KBM-7 (cell line): ENCODE results near the gene OR13C5.
"Not testable (repeated sequence)": the region's sequence is repeated elsewhere in the genome, so short reads cannot be mapped to it uniquely, and the experiment has no call there.

ENCODE experiments used
- DNase-seq: peaks from one replicate; pipeline ENCODE4 v3.0.0-alpha.2; 2015
- in situ Hi-C: fragments of 300-500 bp; cut with MboI; formaldehyde crosslinking; loops from 2 replicates; pipeline ENCODE4 v1.14.3; 2020; ENCODE audit warnings: low sequenced_read_pairs, low pct_unique_long_range_greater_than_20kb, mixed read lengths

The OR13C5 gene, protein sequence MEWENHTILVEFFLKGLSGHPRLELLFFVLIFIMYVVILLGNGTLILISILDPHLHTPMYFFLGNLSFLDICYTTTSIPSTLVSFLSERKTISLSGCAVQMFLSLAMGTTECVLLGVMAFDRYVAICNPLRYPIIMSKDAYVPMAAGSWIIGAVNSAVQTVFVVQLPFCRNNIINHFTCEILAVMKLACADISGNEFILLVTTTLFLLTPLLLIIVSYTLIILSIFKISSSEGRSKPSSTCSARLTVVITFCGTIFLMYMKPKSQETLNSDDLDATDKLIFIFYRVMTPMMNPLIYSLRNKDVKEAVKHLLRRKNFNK

DNA sequence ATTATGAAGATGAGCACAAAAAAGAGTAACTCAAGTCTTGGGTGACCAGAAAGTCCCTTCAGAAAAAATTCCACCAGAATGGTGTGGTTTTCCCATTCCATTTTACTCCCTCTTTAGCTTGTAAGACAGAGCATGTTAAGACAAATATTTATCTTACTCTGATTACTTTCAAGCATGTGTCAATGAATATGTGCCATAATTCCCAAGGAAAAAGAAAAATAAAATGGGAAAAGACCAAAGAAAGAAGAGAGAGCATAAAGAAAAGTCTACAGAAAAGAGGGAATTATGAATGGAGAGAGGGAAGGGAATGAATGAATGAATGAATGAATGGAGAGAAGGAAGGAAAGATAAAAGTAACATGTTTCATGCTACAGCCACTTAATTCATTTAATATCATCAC lies at the start of gene OR13C5:
OR13C5 (minus strand) TSS at position 101 of the 400 bp plus-strand sequence; CDS start at position 101, 0 bp downstream.
- in situ Hi-C loops, DNase-seq: not testable (repeated sequence)

DNA sequence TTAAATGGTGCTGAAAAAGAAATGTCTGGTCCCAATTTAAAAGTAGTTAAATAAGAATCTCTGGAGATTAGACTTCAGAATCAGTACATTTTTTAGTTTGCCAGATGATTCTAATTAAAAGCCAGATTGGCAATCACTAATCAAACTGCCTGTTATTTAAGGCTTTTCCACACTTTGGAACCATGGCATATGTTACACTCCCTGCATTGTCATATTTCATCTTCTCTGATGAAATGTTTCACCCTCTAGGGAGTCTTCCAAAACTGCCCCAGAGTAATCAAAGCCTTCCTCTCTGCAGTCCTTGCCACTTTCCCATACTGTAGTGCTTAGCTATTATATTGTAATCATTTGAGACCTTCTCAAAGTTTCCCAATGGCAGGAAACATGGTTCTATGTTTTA lies 36.2 kb upstream of the OR13C5 start:
- no peak for DNase-seq
- in situ Hi-C loops: no loop called here

DNA sequence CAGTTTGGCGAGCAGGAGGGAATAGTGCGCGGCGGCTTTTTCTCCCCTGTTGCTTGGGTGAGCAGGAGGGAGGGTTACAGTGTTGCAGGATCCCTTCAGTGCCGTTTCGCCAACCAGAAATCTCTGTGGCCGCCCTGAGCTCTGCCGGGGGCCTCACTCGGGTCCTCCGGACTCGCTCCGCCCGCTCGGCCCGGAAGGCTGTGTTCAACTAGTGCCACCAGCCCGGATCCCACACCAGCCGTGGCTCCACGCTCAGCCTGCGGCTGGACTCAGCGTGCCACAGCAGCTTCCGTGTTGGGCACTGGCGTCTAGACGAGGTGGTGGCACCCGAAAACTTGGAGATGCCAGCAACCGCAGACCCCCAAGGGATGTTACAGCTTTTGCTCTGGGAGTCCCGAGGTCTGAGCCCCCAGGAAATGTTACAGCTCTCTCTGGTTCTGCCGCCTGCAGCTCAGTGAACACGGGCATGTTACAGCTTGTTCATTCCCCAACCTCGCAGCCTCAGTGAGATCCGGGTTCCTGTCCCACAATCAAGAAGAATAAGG lies 34.8 kb upstream of the OR13C5 start:
- in situ Hi-C loops: no loop called here

DNA sequence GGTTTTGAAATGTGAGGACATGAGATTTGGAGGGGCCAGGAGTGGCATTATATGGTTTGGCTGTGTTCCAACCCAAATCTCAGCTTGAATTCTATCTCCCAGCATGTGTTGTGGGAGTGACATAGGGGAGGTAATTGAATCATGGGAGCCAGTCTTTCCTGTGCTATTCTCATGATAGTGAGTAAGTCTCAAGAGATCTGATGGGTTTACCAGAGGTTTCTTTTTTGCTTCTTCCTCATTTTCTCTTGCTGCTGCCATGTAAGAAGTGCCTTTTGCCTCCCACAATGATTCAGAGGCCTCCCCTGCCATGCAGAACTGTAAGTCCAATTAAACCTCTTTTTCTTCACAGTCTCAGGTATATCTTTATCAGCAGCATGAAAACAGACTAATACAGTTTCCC lies 26.8 kb upstream of the OR13C5 start:
- DNase-seq: peak; percentile 1
- in situ Hi-C loops: not testable (repeated sequence)

More for the DNA sequence above, 34.8 kb upstream of the OR13C5 start:
- DNase-seq: no peak

DNA sequence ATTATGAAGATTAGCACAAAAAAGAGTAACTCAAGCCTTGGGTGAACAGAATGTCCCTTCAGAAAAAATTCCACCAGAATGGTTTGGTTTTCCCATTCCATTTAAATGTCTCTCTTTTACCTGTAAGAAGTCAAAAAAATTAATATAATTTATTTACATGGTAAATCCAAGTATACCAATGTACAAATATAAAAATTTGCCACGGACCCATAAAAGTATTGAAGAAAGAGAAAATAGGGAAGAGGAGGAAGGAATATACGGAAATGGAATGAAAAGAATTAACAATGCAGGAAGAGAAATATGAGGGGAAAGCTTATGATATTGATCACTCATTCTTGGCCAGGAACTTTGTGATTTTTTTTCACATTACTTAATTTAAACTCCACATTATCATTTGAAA lies 18.9 kb upstream of the OR13C5 start, which contains the start of gene OR13C9:
OR13C9 (minus strand) TSS at position 101 of the 400 bp plus-strand sequence; CDS start at position 101, 0 bp downstream.
- DNase-seq: no peak
- in situ Hi-C loops: no loop called here

DNA sequence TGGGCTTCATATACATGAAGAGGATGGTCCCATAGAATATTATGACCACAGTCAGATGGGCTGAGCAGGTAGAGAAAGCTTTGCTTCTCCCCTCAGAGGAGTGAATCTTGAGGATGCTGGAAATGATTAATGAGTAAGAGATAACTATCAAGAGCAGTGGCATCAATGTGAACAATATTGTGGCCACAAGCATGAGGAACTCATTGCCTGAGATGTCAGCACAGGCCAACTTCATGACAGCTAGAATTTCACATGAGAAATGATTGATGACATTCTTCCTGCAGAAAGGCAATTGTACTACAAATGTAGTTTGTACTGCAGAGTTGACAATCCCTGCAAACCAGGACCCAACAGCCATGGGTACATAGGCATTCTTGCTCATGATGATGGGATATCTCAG lies 18.2 kb upstream of the OR13C5 start:
- DNase-seq: no peak

DNA sequence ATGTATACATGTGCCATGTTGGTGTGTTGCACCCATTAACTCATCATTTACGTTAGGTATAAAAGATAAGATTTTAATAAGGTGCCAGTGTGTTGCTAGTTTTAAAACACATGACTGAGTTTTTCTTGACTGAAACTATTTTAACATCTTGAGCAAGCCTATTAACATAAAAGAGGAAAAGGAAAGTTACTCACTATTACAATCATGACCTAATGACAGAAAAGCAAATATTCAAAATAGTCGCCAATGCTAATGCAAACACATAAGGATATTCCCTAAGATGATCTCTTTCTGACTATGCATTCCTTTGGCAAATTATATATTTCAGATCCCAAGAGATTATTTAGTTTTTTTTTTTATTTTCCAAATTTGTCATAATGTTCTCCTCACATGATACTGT lies 12.0 kb upstream of the OR13C5 start:
- in situ Hi-C loops: no loop called here
- no peak for DNase-seq

More for the DNA sequence above, 18.2 kb upstream of the OR13C5 start:
- in situ Hi-C loops: no loop called here

DNA sequence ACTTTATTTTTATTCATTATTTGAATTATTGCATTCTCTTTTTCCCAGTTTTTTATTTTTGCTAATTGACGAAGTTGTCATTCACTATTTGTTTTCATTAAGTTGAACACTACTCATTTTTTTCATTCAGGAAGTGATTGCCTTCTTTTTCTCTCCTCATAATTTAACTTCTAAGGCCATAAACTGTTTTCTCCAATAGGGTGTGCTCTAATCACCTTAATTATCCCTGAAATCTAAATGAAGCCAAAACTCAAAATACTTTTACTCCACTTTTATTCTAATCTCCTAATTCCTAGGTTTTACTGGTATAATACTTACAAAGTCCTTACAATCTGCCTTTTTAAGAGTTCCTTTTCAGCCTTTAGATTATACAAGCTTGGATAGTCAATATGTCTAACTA lies 9.1 kb upstream of the OR13C5 start:
- peak; percentile 7 for DNase-seq
- in situ Hi-C loops: no loop called here

DNA sequence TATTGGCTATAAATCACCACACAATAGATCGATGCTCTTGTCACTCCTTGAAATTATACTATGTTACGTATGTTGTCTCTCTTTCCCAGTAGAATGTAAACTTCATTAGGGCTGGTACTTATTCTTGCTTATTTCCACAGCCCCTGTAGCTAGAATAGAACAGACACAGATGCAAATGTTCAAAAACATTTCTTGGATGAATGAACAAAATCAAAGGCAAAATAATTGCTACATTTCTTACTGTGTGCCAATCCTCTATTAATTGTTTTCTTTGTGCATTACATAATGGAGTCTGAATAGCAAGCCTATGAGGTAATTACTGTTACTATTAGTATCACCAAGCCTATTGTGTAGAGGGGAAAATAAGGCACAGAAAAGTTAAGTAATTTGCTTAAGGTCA lies 6.9 kb upstream of the OR13C5 start:
- no peak for DNase-seq
- in situ Hi-C loops: no loop called here

DNA sequence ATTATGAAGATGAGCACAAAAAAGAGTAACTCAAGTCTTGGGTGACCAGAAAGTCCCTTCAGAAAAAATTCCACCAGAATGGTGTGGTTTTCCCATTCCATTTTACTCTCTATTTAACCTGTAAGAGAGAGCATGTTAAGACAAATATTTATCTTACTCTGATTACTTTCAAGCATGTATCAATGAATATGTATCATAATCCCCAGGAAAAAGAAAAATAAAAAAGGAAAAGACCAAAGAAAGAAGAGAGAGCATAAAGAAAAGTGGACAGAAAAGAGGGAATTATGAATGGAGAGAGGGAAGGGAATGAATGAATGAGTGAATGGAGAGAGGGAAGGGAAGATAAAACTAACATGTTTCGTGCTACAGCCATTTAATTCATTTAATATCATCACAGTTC lies 6.3 kb upstream of the OR13C5 start, which contains the start of gene OR13C2:
OR13C2 (minus strand) TSS at position 101 of the 400 bp plus-strand sequence; CDS start at position 101, 0 bp downstream.
- in situ Hi-C loops, DNase-seq: not testable (repeated sequence)

DNA sequence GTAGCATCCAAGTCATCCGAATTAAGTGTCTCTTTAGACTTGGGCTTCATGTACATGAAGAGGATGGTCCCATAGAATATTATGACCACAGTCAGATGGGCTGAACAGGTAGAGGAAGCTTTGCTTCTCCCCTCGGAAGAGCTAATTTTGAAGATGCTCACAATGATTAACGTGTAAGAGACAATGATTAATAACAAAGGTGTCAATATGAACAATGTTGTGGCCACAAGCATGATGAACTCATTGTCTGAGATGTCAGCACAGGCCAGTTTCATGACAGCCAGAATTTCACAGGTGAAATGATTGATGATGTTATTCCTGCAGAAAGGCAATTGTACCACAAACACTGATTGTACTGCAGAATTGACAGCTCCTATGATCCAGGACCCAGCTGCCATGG lies 5.6 kb upstream of the OR13C5 start:
- DNase-seq: no peak
- in situ Hi-C loops: no loop called here

DNA sequence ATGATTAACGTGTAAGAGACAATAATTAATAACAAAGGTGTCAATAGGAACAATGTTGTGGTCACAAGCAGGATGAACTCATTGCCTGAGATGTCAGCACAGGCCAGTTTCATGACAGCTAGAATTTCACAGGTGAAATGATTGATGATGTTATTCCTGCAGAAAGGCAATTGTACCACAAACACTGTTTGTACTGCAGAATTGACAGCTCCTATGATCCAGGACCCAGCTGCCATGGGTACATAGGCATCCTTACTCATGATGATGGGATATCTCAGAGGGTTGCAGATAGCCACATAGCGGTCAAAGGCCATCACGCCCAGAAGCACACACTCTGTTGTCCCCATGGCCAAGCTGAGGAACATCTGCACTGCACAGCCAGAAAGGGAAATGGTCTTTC lies 464 bp downstream of the OR13C5 start:
- in situ Hi-C loops, DNase-seq: not testable (repeated sequence)

DNA sequence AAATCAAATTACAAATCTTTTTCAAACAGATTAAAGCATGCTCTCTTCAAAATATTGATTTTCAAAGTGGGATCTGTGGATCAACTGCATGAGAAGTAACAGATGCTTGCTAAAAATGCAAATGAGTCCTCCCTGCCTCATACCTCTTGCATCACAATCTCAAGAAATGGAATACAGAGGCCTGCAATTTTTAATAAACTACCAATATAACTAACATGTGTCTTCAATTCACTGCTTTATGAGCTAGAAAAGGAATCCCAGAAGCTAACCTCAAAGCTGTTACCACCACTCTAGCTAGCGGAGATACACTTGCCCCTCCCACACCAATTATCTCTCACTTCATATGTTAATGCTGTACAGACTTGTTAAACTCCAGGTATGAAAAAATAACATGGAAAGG lies 9.6 kb downstream of the OR13C5 start:
- no peak for DNase-seq
- in situ Hi-C loops: no loop called here

DNA sequence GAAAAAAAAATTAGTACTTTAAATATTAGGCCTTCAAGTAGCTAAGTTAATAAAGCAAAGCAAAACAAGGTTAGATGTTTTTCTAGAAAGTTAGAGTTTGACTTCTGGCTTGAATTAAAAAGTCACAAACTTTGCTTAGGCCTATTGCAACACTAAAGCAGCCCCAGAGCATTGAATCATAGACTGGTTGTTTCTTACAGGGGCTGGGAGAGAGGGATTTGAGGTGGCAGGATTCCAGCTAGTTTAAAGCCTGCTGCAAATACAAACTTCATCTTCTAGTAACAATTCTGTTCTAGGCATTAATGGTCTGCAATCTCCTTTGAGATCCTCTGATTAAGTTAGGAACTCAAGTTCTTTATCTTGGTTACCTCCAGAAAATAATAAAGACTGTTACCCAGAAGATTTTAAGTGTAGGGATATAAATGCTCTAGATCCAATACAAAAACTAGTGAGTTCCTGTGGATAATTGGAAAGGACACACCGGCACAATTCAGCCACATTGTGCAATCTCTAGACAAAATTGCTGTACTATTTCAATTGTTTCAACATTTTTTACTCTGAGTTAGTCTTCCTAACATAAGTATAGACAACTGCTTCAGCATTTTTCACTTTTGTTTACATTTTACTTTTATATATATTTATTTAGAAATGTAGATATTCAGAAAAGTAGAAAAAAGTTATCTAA lies 12.6 kb downstream of the OR13C5 start:
- no peak for DNase-seq
- in situ Hi-C loops: no loop called here

DNA sequence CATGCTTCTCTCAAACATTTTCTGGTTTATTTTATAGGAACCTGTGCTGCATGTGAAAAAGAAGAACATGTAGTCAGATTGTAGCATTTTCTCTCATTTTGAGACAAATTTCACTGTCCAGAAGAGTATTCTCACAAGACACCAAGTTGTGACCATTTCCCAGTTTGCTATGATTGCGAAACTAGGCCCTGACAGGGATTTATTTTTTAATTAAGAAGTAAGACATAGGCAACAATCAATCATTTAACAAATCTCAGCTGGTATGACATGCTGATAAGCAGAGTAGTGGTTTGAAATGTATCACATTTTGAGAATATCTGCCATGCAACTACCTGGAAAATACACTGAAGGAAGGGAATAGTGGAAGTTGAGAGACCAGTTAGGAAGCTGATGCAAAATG lies 18.7 kb downstream of the OR13C5 start:
- no peak for DNase-seq
- in situ Hi-C loops: no loop called here

DNA sequence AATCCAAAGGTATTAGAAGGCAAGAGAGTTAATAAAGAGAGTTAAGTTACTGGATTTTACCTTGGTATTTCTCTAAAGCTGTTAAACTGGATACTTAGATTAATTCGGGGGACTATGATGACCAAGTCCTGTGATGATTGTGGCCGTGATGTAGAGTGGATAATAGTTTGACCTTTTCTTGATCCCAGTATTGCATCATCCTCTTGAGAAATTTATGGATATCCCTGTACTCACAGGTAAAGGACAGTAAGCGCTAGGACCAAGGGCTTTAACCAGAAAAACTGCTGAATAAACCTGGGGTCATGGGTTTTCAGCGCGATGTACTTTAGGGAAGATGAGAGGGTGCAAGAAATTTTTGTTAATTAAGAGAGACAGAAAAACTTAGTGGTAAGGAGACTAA lies 21.9 kb downstream of the OR13C5 start:
- no peak for DNase-seq
- in situ Hi-C loops: no loop called here

DNA sequence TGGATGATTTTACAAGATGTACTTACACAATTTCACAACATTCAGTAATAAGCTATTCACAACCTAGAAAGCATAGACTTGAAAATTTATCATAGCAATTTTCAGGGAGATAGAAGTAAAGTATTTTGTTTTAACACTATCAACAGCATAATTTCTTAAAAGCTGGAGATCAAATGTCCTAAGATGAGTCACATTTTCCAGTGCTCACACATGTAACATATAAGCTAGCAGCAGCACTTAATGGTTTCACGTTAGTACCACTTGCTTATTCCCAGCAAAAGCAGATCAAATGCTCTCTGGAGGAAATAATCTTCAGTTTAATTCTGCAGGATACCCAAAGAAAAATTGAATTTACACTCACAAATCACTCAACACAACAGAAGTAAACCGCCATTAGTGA lies 23.8 kb downstream of the OR13C5 start:
- in situ Hi-C loops: no loop called here

DNA sequence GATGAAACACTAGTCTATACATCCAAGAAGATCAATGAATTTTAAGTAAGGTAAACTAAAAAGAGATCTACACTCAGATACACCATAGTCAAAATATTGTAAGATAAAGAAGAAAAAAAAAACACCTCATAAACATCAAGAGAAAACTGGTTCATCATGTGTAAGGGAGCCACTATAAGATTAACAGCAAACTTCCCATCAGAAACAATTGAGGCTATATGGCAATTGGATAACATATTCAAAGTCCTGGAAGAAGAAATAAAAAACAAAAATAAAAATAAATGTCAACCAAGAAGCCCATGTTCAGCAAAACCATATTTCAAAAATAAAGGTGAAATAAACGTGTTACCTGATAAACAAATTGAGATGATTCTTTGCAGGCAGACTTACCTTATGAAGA lies 26.6 kb downstream of the OR13C5 start:
- in situ Hi-C loops: no loop called here
- DNase-seq: no peak

More for the DNA sequence above, 23.8 kb downstream of the OR13C5 start:
- DNase-seq: no peak

DNA sequence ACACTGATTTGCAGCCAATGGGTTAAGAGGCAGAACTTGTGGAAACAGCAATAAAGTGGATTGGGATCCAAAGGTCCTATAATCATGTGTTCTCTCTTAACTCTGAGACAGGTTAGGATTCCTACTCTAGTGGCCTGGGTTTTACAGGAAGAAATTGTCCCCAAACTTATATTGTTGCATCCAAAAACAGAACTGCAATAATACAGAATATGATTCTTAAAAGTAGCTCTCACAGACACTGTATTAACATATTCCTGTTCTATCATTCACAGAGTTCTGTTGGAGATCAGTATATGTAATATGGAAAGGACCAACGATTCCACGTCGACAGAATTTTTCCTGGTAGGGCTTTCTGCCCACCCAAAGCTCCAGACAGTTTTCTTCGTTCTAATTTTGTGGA lies 30.3 kb downstream of the OR13C5 start, which contains the start of gene OR13C8:
OR13C8 (plus strand) TSS at position 301 of the 400 bp plus-strand sequence; CDS start at position 301, 0 bp downstream.
- in situ Hi-C loops: no loop called here
- no peak for DNase-seq

DNA sequence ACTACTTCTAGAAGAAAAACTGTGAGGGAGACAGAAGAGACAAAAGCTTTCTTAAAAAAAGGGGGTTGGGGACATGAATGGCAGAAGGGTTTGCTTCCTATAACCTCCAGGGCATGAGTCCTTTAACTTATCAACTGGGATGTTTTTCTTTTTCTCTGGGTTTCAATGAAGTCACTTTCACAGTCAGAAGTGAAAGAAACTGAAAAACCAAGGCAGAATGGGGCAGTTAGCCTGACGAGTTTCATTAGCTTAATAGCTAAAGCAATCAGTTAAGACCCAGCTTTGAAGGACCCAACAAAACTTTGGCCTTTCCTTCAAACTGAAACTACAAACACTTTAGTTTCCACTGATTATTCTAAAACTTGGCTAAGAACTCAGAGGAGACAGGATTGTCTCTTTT lies 34.9 kb downstream of the OR13C5 start:
- in situ Hi-C loops: no loop called here
- no peak for DNase-seq
